Progenitor cell of endocrine pancreas (in vitro differentiated cells): ENCODE results near the gene KRTAP9-6. TPM values are rescaled to one million over a fixed set of nuclear protein-coding genes. Genes with fewer than 3 reads are reported as not detected.

Experiments
- DNase-seq: peaks from one replicate; pipeline ENCODE4 v3.0.0; 2021; ENCODE audit warnings: low spot score; ENCODE audit not compliant: unreplicated experiment
- H3K27ac Mint-ChIP-seq: 2 replicates; pipeline ENCODE4 v1.8.0; 2021; ENCODE audit warnings: mild to moderate bottlenecking, moderate library complexity, mixed read lengths
- H3K27me3 Mint-ChIP-seq: 2 replicates; pipeline ENCODE4 v1.8.0; 2021; ENCODE audit warnings: mixed read lengths
- H3K36me3 Mint-ChIP-seq: 2 replicates; pipeline ENCODE4 v1.8.0; 2022; ENCODE audit warnings: mixed read lengths; ENCODE audit not compliant: insufficient read depth
- H3K4me1 Mint-ChIP-seq: 2 replicates; pipeline ENCODE4 v1.8.0; 2021; ENCODE audit warnings: low read depth, mixed read lengths
- H3K4me3 Mint-ChIP-seq: 2 replicates; pipeline ENCODE4 v1.8.0; 2021; ENCODE audit warnings: low read depth, mild to moderate bottlenecking, moderate library complexity, mixed read lengths
- H3K9me3 Mint-ChIP-seq: 2 replicates; pipeline ENCODE4 v1.8.0; 2021; ENCODE audit warnings: low read depth, mixed read lengths
- CTCF ChIP-seq: fragments of 200-600 bp; sonication (generic); IDR thresholded peaks from one replicate; pipeline ENCODE4 v1.5.0; 2021; ENCODE audit warnings: antibody characterized with exemption, mild to moderate bottlenecking; ENCODE audit not compliant: unreplicated experiment
- total RNA-seq: library from RNA; stranded (reverse); gene quantifications from 2 replicates; pipeline ENCODE4 v1.2.1, GENCODE V29; 2021

KRTAP9-6 gene
- total RNA-seq, 1 donor from 2014 or later, result not detected

GRCh38 chr17:41308251-41308917, 43.2 kb downstream of the KRTAP9-6 start:
- Mint-ChIP-seq H3K27me3 (peaks cover 36% of the 10 kb centered on the region), H3K4me3 (no peak overlapping the region), H3K36me3 (no peaks in the 10 kb centered on the region), H3K4me1 (no peaks in the 10 kb centered on the region), H3K9me3 (no peaks in the 10 kb centered on the region), H3K27ac (no peak overlapping the region)
- DNase-seq, result no peak
- TF ChIP-seq CTCF, result no peak

GRCh38 chr17:41308918-41309359, 43.8 kb downstream of the KRTAP9-6 start, which contains the start of gene KRTAP16-1:
Gene KRTAP16-1, minus strand, starts transcription at chr17:41309309. Its CDS starts 56 bp downstream, at chr17:41309253.
- TF ChIP-seq CTCF, result no peak
- Mint-ChIP-seq H3K9me3 (no peaks in the 10 kb centered on the region), H3K4me1 (no peaks in the 10 kb centered on the region), H3K27me3 (peaks cover 36% of the 10 kb centered on the region), H3K36me3 (no peaks in the 10 kb centered on the region), H3K4me3 (no peak within 1 kb of the TSS), H3K27ac (no peak within 1 kb of the TSS)
- no peak for DNase-seq

GRCh38 chr17:41311111-41311510, 45.9 kb downstream of the KRTAP9-6 start:
- no peaks in the 10 kb centered on the region for H3K4me1 Mint-ChIP-seq
- no peak overlapping the region for H3K4me3 Mint-ChIP-seq
- H3K9me3 Mint-ChIP-seq, result no peaks in the 10 kb centered on the region
- no peak overlapping the region for H3K27ac Mint-ChIP-seq
- DNase-seq, result no peak
- no peak for TF ChIP-seq CTCF
- peaks cover 40% of the 10 kb centered on the region for H3K27me3 Mint-ChIP-seq
- H3K36me3 Mint-ChIP-seq, result no peaks in the 10 kb centered on the region

GRCh38 chr17:41315204-41315794, 50.1 kb downstream of the KRTAP9-6 start, which contains the start of gene KRTAP17-1:
Gene KRTAP17-1, minus strand, starts transcription at chr17:41315710. Its CDS starts 60 bp downstream, at chr17:41315650.
- Mint-ChIP-seq H3K27ac (no peak within 1 kb of the TSS), H3K4me1 (no peaks in the 10 kb centered on the region), H3K36me3 (no peaks in the 10 kb centered on the region), H3K9me3 (peaks cover 13% of the 10 kb centered on the region), H3K27me3 (peaks cover 19% of the 10 kb centered on the region), H3K4me3 (no peak within 1 kb of the TSS)
- TF ChIP-seq CTCF, result no peak
- DNase-seq, result no peak

Other genes with a start within 250 kb of the KRTAP9-6 start
- not detected in 2 replicates for gene KRTAP1-5, start 238.2 kb upstream of the KRTAP9-6 start, total RNA-seq
- not detected in 2 replicates for gene KRTAP1-4, start 235.2 kb upstream of the KRTAP9-6 start, total RNA-seq
- not detected in 2 replicates for gene KRTAP1-3, start 230.5 kb upstream of the KRTAP9-6 start, total RNA-seq
- gene KRTAP1-1, start 223.9 kb upstream of the KRTAP9-6 start, total RNA-seq, result not detected in 2 replicates
- not detected in 2 replicates for gene KRTAP2-1, start 218.1 kb upstream of the KRTAP9-6 start, total RNA-seq
- gene KRTAP2-2, start 210.1 kb upstream of the KRTAP9-6 start, total RNA-seq, result not detected in 2 replicates
- gene KRTAP2-3, start 205.3 kb upstream of the KRTAP9-6 start, total RNA-seq, result not detected in 2 replicates
- gene KRTAP2-4, start 199.5 kb upstream of the KRTAP9-6 start, total RNA-seq, result not detected in 2 replicates
- gene KRTAP4-7, start 181.2 kb upstream of the KRTAP9-6 start, total RNA-seq, result not detected in 2 replicates
- gene KRTAP4-8, start 167.2 kb upstream of the KRTAP9-6 start, total RNA-seq, result not detected in 2 replicates
- gene KRTAP4-16, start 163.2 kb upstream of the KRTAP9-6 start, total RNA-seq, result not detected in 2 replicates
- gene KRTAP4-9, start 160.0 kb upstream of the KRTAP9-6 start, total RNA-seq, result not detected in 2 replicates
- not detected in 2 replicates for gene KRTAP4-11, start 147.0 kb upstream of the KRTAP9-6 start, total RNA-seq
- gene KRTAP4-12, start 141.2 kb upstream of the KRTAP9-6 start, total RNA-seq, result not detected in 2 replicates
- not detected in 2 replicates for gene KRTAP4-6, start 124.8 kb upstream of the KRTAP9-6 start, total RNA-seq
- gene KRTAP4-5, start 115.6 kb upstream of the KRTAP9-6 start, total RNA-seq, result not detected in 2 replicates
- not detected in 2 replicates for gene KRTAP4-4, start 104.6 kb upstream of the KRTAP9-6 start, total RNA-seq
- gene KRTAP4-3, start 97.2 kb upstream of the KRTAP9-6 start, total RNA-seq, result not detected in 2 replicates
- gene KRTAP4-2, start 87.2 kb upstream of the KRTAP9-6 start, total RNA-seq, result not detected in 2 replicates
- gene KRTAP4-1, start 80.5 kb upstream of the KRTAP9-6 start, total RNA-seq, result not detected in 2 replicates
- gene KRTAP9-1, start 75.5 kb upstream of the KRTAP9-6 start, total RNA-seq, result not detected in 2 replicates
- gene KRTAP9-2, start 38.7 kb upstream of the KRTAP9-6 start, total RNA-seq, result not detected in 2 replicates
- not detected in 2 replicates for gene KRTAP9-3, start 32.9 kb upstream of the KRTAP9-6 start, total RNA-seq
- not detected in 2 replicates for gene KRTAP9-8, start 27.4 kb upstream of the KRTAP9-6 start, total RNA-seq
- gene KRTAP9-4, start 15.7 kb upstream of the KRTAP9-6 start, total RNA-seq, result not detected in 2 replicates
- gene KRTAP9-9, start 10.0 kb upstream of the KRTAP9-6 start, total RNA-seq, result not detected in 2 replicates
- gene KRTAP9-7, start 10.3 kb downstream of the KRTAP9-6 start, total RNA-seq, result not detected in 2 replicates
- gene KRTAP29-1, start 37.5 kb downstream of the KRTAP9-6 start, total RNA-seq, result not detected in 2 replicates
- gene KRTAP16-1, start 43.9 kb downstream of the KRTAP9-6 start, total RNA-seq, result not detected in 2 replicates
- gene KRTAP17-1, start 50.3 kb downstream of the KRTAP9-6 start, total RNA-seq, result not detected in 2 replicates
- not detected in 2 replicates for gene KRT33A, start 85.5 kb downstream of the KRTAP9-6 start, total RNA-seq
- gene KRT33B, start 104.4 kb downstream of the KRTAP9-6 start, total RNA-seq, result not detected in 2 replicates
- gene KRT34, start 116.9 kb downstream of the KRTAP9-6 start, total RNA-seq, result not detected in 2 replicates
- gene KRT31, start 132.2 kb downstream of the KRTAP9-6 start, total RNA-seq, result not detected in 2 replicates
- not detected in 2 replicates for gene KRT37, start 159.2 kb downstream of the KRTAP9-6 start, total RNA-seq
- not detected in 2 replicates for gene KRT38, start 175.6 kb downstream of the KRTAP9-6 start, total RNA-seq
- not detected in 2 replicates for gene KRT32, start 202.0 kb downstream of the KRTAP9-6 start, total RNA-seq
- not detected in 2 replicates for gene KRT35, start 215.8 kb downstream of the KRTAP9-6 start, total RNA-seq
- not detected in 2 replicates for gene KRT36, start 224.5 kb downstream of the KRTAP9-6 start, total RNA-seq
- gene KRT13, start 240.2 kb downstream of the KRTAP9-6 start, total RNA-seq, result not detected in 2 replicates